Keratinocyte (primary cell): ENCODE measurements around the gene ACVR2B.
"Not testable (repeated sequence)": the region's sequence is repeated elsewhere in the genome, so short reads cannot be mapped to it uniquely, and the experiment has no call there.

ENCODE experiments used
- CTCF ChIP-seq, 3 experiments: IDR thresholded peaks in 1 of 3; conservative IDR thresholded peaks in 1 of 3; optimal IDR thresholded peaks in 1 of 3; 2 replicates in 2 of 3; 3 replicates in 1 of 3; pipeline versions ENCODE3 to v1.5.1; 2011; ENCODE audit warnings: low read length in 3 of 3, mild to moderate bottlenecking in 3 of 3, moderate library complexity in 2 of 3, control low read depth in 1 of 3, inconsistent platforms in 1 of 3; ENCODE audit not compliant: insufficient read depth in 2 of 3; ENCODE audit errors: extremely low read depth in 1 of 3
- EZH2 ChIP-seq: IDR thresholded peaks from one replicate; pipeline ENCODE4 v1.6.1; 2012; ENCODE audit warnings: inconsistent platforms, mild to moderate bottlenecking, low read length, moderate library complexity

GRCh38 chr3:38438436-38439069 lies 15.1 kb upstream of the ACVR2B start:
- TF ChIP-seq CTCF (optimal IDR thresholded peaks at IDR 0.05 in 1 of 3, IDR thresholded peaks at IDR 0.05 in 1 of 3, conservative IDR thresholded peaks at IDR 0.05 in 1 of 3; ENCODE audit: extremely low read depth in 1 of 3, insufficient read depth in 2 of 3, low read length in 3 of 3); EZH2: not testable (repeated sequence)
